Fibroblast of the aortic adventitia (primary cell): ENCODE data around the gene CAMTA1. TPM values are rescaled to one million over a fixed set of nuclear protein-coding genes. Genes with fewer than 3 reads are reported as not detected.

Source experiments
- DNase-seq: peaks from one replicate; pipeline ENCODE4 v3.0.0-alpha.2; 2010; ENCODE audit warnings: low read depth
- H3K4me3 ChIP-seq: 2 replicates; pipeline ENCODE4 v1.5.1; 2011; ENCODE audit warnings: low read depth, mild to moderate bottlenecking, control low read depth, low read length, moderate library complexity
- total RNA-seq: library from RNA; depleted of rRNA; stranded (reverse); fragments of >200 nt; gene quantifications from 2 replicates; pipeline ENCODE4 v1.2.3, GENCODE V29; 2012; ENCODE audit warnings: low replicate concordance
- TF ChIP-seq, protein P1 (sequence below): IDR thresholded peaks from 2 replicates; pipeline ENCODE4 v1.5.1; 2011; ENCODE audit warnings: mild to moderate bottlenecking, low read length, control low read depth, inconsistent platforms; ENCODE audit not compliant: insufficient read depth

The CAMTA1 gene
- total RNA-seq, 1 donor = 91.9 TPM

DNA sequence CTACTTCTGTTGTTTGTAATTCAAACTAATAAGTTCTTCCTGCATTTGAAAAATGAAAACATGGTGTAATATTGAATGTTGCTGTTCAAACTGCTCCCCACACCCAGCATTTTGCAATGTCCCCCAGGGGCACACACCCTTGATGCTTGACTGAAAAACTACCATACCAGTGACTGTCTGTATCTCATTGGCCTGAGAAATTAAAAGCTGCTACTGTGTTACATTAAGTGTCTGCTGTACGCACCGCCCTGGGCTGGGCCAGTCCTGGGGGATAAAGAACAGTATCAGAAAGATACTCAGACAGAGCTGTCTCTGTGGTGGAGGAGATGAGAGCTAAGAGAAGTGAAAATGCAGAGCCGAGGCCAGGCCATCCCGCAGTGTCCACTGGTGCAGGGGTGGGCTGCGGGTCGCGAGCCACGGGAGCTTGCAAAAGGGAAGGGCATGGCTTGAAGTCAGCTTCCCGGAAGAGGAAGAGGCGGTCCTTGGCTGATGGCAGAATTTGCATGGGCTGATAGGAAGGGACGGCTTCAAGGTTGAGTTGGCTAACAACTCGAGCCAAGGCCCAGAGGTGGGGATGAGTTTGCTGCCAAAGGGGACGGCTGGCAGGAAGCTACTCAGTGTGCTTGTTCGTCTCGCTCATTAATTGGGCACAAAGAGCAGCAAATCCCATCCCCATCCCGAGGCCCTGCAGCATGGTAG lies 656.0 kb downstream of the CAMTA1 start:
- DNase-seq = no peak
- H3K4me3 ChIP-seq = no peak overlapping the region
- TF ChIP-seq, protein P1, sequence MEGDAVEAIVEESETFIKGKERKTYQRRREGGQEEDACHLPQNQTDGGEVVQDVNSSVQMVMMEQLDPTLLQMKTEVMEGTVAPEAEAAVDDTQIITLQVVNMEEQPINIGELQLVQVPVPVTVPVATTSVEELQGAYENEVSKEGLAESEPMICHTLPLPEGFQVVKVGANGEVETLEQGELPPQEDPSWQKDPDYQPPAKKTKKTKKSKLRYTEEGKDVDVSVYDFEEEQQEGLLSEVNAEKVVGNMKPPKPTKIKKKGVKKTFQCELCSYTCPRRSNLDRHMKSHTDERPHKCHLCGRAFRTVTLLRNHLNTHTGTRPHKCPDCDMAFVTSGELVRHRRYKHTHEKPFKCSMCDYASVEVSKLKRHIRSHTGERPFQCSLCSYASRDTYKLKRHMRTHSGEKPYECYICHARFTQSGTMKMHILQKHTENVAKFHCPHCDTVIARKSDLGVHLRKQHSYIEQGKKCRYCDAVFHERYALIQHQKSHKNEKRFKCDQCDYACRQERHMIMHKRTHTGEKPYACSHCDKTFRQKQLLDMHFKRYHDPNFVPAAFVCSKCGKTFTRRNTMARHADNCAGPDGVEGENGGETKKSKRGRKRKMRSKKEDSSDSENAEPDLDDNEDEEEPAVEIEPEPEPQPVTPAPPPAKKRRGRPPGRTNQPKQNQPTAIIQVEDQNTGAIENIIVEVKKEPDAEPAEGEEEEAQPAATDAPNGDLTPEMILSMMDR = no peak

DNA sequence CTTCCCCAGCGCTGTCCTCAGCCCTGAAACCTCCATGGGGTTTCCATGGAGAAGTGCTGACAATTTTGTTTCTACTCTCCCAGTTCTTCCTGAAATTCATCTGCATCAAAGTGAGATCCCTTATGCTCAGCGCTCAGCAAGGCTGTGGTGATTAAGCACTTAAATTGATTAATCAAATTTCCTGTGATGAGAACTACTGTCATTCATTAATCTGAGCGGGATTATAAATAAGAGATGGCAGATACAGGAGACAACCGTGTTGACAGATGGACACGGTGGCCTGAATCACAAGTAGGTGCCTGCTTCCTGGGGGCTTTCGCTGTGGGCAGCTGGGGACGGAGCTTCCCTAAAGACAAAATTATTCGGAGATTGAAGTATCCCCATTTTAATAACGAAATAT lies 656.8 kb downstream of the CAMTA1 start:
- TF ChIP-seq, protein P1 = no peak
- DNase-seq = no peak
- H3K4me3 ChIP-seq = no peak overlapping the region

- H3K4me3 ChIP-seq = no peak overlapping the region
- TF ChIP-seq, protein P1 = no peak
- DNase-seq = no peak
These were observed 657.7 kb downstream of the CAMTA1 start for GRCh38 chr1:7442918-7443317.

DNA sequence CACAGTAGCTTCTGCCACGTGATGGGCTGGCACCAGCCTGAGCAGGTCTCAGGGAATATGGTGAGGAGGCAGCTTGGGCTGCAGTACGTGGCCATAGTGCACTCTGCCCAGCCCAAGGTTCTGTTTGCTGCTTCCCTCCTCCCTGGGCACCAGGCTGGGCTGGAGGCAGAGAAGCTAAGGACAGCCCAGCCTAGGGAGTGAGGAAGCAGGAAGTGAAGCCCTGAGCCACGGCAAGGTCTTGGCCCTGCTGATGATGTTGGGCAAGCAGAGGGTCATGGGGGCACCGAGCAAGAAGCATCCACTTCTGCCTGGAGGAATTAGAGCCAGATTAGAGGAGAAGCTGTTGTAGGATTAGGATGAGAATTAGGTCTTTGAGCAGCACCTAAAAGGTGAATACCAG lies 659.1 kb downstream of the CAMTA1 start:
- no peak overlapping the region for H3K4me3 ChIP-seq
- no peak for DNase-seq
- TF ChIP-seq, protein P1 = no peak

DNA sequence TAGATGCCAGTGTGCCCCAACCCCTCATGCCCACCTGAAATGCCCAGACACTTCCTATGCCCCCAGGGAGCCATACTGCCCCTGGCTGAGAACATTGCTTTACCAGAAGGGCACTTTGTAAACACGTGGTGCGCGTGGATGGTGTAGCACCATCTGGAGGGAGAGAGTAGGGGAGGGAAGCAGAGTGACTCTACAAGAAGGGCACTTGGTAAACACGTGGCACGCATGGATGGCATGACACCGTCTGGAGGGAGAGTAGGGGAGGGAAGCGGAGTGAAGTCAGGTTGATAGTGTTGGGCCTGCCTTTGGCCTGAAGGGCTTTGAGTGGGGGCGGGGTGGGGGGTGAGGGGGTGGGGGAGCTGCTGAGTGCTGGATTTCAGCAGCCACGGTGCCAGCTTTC lies 661.8 kb downstream of the CAMTA1 start:
- no peak for DNase-seq
- H3K4me3 ChIP-seq = no peak overlapping the region
- TF ChIP-seq, protein P1 = no peak

- DNase-seq = no peak
- H3K4me3 ChIP-seq = no peak overlapping the region
- TF ChIP-seq, protein P1 = no peak
These were observed 662.5 kb downstream of the CAMTA1 start for GRCh38 chr1:7447736-7448135.

DNA sequence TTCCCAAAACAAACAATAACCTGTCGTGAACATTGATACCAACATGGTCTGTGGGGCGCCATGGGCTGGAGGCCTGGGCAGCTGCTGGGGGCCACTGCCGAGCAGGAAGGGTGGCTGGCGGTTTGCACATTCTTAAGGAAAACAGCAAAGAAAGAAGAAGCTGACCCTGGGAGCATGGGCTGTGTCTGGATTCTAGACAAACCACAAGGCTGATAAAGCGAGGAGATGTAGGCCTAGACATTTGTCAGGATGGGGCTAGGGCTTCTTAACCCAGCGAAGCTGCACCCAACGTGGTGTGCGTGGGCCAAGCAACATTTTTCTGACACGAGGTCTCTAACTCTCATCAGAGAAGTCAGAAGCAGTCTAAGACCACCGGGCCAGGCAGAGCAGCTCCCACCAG lies 663.7 kb downstream of the CAMTA1 start:
- no peak overlapping the region for H3K4me3 ChIP-seq
- TF ChIP-seq, protein P1 = no peak
- DNase-seq = no peak
